ENCODE results near the gene CACNG8.

The CACNG8 gene

DNA sequence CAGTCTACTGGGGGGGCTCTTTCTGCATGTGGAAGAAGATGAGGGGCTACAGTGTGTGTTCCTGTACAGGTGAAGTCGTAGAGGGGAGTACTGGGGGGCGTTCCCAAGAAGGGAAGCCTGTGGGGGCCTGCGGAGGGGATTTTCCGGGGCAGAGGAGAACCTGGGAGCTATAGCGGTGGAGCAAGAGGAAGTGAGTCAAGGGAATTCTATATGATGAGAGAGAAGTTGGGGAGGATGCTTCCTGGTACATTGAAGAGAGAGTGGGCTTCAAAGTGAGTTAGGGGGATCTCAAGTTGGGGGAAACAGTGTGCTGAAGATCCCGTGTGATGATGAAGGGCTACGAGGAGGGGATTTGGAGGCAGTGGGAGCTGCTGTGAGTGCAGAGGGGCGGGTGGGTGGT lies 1.9 kb upstream of the CACNG8 start:
- in situ Hi-C loops (cut with HindIII; ENCODE audit: low sequenced_read_pairs), result no loop called here

DNA sequence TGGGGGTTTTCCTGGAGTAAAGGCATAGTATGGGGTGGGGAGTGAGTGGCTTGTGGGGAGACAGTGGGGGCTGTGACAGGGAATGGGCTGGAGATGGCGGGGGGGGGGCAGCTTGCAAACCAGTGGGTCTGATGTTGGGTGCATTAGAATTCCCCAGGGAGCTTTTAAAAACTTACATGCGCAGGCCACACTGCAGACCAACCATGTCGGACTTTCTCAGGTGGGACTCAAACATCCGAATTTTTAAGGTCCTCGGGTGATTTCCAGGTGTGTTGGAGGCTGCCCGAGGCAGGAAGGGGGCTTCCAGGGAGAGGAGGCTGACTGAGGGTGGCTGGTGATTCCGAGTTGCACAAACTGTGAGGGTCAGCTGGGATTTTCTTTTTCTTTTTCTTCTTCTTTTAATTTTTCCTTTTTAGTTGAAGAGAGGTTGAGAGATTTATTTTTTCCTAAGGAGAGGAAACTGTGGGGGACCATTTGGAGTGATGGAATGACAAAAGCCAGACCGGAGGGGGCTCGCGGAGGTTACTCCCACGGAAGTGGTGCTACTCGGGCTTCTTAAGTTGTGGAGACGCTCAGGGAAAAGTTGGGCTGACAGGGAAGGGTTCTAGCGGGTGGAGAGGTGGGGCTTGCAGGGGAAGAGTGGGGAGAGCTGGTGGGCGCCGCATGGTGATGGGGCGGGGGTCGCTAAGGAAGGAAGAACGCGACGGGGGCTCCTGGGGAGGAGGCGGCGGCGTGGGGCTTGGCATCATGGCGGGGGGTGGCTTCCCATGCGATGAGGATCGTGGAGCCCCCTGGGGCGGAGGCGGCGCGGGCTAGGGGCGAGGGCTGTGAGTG lies 997 bp upstream of the CACNG8 start:
- in situ Hi-C loops (cut with HindIII; ENCODE audit: low sequenced_read_pairs), result no loop called here

DNA sequence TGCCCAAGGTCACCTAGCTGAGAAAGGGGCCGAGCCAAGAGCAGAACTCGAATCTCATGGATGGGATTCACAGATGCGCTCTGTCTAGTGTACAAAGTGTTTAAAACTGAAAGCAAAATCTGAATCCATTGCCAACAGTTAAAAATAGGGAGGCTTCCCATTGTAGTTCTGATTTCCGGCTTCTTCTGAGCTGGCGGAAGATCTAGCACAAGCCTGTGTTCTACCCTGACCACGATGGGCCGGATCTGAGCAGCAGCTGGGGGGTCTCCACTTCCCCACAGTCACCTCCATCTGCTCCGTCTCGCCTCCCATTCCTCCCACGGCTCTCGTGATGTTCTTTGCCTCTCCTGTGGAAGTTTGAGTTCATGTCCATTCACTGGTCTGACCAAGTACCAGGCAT lies 2.4 kb downstream of the CACNG8 start:
- in situ Hi-C loops (cut with HindIII; ENCODE audit: low sequenced_read_pairs), result loop anchor here (5.0 kb wide), 1 partner anchor 72 kb away; no protein-coding TSS in a partner anchor

DNA sequence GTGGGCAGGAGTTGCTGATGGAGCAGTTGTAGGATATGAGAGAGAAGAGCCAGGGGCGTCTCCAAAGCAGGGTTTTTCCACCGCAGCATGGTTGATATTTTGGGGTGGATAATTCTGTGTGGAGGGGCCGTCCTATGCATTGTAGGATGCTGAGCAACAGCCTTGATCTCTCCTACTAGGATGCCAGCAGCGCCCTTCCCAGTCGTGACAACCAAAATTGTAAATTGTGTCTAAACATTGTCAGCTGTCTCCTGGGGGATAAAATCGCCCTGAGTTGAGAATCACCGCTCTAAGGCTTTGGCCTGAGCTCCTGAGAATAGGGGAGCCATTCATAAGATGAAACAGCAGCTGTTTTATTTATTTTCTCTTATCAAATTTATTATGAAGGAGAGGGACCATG lies 4.2 kb downstream of the CACNG8 start:
- in situ Hi-C loops (cut with HindIII; ENCODE audit: low sequenced_read_pairs), result loop anchor here (5.0 kb wide), 1 partner anchor 70 kb away; no protein-coding TSS in a partner anchor

DNA sequence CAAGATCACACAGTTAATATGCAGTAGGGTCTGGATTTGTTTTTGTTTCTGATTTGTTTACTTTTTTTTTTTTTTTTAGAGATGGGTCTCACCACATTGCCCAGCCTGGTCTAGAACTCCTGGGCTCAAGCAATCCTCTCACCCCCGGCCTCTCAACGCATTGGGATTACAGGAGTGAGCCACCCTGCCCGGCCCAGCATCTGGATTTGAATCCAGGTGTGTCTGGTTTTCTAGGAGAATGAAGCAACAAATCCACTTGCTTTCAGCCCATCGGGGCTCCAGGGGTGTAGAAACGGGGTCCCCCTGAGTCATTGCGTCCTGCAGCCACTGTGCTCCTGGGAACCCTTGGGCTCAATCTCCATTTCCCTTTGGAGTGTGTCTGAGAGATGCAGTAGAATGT lies 6.6 kb downstream of the CACNG8 start:
- in situ Hi-C loops (cut with HindIII; ENCODE audit: low sequenced_read_pairs), result loop anchor here (5.0 kb wide), 1 partner anchor 68 kb away; no protein-coding TSS in a partner anchor

DNA sequence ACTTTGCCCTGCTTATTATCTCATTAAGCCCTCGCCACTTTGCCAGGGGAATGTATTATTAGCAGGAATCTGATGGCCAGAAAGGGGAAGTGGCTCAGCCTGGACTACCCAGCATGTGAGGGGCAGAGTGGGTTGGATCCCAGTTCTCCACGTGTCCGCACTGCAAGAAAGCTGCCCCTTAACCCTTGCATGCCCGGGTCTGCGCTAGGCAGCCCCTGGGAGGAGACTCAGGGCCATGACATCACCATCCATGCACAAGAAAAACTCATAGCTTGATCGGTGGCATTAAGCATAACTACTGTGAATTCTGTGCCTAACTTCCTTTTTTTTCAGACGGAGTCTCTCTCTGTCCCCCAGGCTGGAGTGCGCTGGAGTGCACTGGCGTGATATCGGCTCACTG lies 8.9 kb downstream of the CACNG8 start:
- in situ Hi-C loops (cut with HindIII; ENCODE audit: low sequenced_read_pairs), result no loop called here

DNA sequence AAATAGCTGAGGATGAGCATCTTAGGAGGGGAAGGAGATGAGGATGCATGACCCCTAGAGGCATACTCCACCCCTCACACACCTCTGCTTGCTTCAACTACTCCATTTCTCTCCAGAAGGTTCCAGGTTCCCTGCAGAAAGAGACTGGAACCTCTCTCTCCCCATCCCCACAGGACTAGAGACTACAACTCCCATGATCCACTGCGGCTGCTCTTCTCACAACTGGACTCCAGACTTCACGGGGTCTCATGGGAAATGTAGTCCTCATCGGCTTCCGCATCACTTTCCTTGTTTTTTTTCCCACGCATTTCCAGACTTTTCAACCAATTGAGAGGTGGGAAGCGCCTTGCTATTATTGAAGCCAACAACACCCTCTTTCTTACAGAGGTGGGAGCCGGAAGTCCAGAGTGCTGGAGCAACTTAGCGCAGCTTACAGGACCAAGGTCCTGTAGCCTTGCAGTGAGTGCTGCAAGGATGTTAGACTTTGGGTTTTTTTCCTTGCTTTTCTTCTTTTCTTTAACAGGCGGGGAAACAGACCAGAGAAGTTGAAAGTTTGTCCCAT lies 14.8 kb downstream of the CACNG8 start:
- in situ Hi-C loops (cut with HindIII; ENCODE audit: low sequenced_read_pairs), result no loop called here

DNA sequence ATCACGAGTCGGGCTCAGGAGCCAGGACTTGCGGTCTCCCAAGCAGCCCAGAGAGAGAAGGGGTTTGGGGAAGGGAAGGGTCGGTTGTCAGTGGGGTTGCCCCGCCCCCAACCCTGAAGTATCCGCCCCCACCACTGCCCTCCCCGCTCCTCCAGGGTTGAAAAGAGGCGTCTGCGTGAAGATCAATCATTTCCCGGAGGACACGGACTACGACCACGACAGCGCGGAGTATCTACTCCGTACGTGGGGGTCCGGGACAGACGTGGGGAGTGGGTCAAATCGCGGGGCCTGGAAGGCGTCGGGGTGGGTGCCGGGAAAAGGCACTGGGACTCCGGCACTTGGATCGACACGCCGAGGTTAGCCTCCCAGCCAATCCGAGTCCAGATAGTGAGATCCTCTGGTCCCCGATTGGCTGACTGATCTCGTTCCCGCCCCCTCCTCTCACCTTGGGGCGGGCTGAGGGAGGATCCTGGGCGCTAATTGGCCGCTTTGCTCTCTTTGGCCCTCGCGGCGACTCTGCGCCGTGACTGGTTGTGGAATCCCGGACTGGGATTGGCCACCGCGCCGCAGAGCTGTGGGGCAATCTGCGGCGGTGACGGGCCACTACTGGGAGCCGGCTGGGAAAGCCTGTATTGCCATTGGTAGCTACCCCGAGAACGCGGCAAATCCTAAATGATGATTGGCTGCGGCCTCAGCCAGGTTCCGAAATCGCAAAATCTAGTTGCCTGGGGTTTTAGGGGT lies 15.4 kb downstream of the CACNG8 start:
- in situ Hi-C loops (cut with HindIII; ENCODE audit: low sequenced_read_pairs), result no loop called here

DNA sequence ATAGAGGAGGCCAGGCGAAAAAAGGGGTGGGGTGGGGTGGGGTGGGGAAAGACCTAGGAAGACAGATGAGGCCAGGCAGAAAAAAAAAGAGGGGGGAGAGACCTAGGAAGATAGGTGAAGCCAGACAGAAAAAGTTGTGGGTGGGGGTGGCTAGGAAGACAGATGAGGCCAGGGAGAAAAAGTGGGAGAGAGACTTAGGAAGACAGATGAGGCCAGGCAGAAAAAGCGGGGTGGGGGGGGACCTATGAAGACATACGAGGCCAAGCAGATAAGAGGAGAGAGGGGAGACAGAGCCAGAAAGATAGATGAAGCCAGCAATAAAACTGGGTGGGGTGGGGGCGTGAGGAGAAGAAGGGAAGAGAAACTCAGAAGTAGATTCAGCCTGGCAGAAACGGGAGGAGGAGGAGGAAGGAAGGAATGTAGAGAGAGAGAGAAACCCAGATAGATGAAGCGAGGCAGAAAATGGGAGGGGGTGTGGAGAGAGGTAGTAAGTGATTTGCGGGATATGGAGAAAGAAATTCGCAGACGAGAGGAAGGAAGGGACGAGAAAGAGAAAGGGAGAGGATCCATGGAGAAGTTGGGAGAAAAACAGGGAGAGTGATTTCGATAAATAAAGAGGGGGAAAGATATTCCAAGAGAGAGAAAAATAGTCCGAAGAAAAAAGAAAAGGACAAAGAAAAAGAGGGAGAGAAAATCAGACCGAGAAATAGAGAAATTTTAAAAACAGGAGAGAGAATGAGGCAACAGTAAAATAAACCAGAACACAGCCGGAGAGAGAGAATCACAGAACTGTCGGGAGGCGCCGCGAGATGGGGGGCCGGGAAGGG lies 16.5 kb downstream of the CACNG8 start:
- in situ Hi-C loops (cut with HindIII; ENCODE audit: low sequenced_read_pairs), result no loop called here

DNA sequence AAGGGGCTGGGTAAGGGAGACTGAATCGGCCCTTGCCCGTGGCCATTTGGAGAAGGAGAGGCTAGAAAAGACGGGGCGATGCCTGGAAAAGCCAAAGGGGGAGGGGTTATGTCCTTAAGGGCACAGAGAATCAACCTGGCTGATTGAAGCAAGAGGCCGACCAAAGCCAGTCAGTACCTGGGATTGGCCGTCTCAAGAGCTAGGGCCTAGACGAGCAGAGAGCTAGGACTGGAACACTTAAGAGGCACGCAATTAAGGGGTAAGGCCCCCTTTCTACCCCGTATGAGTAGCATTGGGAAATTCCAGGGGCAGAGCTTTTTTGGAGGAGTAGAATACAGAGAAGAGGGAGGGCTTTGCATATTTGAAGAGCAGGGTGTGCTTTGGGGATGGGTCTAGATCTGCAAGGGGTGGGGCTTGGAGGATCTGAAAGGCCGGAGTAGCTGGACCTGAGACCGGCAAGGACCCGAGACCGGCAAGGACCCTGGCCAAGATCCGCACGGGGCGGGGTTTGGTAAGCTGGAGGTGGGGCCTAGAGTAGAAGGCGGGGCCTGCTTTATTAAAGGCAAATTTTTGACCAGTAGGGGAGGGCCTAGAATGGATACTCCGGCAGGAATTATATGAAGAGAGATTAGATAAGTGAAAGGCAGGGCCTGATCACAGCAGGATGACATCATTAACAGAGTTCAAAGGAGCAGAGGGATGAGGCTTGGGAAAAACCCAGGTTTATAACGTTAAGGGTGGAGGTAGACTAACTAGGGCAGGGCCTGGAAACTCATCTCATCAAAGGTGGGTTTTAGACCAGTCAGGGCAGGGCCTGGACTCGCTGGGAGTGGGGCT lies 18.0 kb downstream of the CACNG8 start:
- in situ Hi-C loops (cut with HindIII; ENCODE audit: low sequenced_read_pairs), result no loop called here

DNA sequence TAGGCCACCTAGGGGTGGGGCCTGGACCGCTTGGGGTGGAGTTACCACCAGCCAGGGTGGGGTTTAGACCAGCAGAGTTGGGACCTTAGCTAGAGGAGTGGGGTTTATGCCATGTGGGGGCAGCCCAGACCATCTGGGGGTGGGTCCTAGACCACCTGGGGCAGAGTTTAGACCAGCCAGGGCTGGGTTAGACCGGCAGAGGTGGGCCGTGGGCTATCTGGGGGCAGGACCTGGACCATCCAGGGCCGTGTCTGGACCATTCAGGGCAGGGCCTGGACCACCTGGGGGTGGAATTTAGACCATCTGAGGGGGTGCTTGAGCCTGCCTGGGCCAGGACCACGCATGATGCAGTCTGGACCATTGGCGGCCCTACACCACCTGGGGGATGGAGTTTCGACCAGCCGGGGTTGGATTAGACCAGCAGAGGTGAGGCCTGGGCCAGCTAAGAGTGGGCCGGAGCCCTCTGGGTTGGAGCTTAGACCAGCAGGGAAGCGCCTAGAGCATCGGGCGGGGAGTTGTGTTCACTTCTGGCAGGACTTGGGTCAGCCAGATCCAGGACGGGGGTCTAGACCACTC lies 18.7 kb downstream of the CACNG8 start:
- in situ Hi-C loops (cut with HindIII; ENCODE audit: low sequenced_read_pairs), result no loop called here

DNA sequence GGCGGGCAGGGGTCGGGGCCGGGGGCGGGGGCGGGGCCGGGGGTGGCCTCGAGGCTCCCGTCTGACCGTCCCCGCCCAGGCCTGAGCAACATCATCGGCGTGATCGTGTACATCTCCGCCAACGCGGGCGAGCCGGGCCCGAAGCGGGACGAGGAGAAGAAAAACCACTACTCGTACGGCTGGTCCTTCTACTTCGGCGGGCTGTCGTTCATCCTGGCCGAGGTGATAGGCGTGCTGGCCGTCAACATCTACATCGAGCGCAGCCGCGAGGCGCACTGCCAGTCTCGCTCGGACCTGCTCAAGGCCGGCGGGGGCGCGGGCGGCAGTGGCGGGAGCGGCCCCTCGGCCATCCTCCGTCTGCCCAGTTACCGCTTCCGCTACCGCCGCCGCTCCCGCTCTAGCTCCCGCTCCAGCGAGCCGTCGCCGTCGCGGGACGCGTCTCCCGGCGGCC lies 19.3 kb downstream of the CACNG8 start:
- in situ Hi-C loops (cut with HindIII; ENCODE audit: low sequenced_read_pairs), result no loop called here

DNA sequence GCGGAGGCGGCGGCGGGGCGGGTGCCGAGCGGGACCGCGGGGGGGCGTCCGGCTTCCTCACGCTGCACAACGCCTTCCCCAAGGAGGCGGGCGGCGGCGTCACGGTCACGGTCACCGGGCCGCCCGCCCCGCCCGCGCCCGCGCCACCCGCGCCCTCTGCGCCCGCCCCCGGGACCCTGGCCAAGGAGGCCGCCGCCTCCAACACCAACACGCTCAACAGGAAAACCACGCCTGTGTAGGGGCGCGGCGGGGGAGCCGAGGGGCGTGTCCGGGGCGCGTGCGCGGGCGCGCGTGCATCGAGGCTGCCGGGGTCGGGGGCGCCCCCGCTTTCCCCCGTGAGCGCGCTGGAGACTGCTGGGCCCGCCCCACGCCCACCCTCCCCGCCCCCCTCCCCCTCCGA lies 19.9 kb downstream of the CACNG8 start:
- in situ Hi-C loops (cut with HindIII; ENCODE audit: low sequenced_read_pairs), result no loop called here

DNA sequence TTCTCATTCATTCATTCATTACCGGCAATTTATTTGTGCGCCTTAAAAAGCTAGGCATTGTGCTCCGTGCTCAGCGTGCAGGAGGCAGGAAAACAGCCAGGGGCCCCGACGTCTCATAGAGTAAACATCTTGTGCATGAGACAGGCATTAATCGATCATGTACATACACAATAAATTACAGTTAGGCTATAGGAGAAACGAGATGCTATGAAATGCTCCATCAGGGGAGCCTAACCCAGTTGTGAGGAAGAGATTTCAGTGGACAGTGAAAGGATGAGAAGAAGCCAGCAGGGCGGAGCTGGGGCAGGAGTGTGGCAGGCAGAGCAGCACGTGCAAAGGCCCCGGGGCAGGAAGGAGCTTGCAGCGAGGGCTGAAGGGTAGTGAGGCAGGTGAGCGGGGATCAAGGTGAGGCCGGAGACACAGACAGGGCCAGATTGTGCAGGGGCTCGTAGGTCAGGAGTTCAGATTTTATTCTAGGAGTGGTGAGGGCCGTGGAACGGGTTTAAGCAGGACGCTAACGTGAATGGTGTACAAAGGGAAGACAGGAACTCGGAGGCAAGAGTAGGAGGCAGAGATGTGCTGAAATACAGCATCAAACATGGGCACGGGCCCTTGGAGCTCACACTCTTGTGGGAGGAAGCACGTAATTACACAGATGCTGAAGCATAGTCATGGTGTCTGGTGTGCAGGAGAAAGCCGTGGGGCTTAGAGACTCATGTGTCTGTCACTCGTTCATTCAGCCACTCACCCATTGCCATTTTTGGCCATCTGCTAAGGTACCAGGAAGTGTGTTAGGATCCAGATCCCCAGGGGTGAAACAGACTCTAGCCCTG lies 20.9 kb downstream of the CACNG8 start:
- in situ Hi-C loops (cut with HindIII; ENCODE audit: low sequenced_read_pairs), result no loop called here

DNA sequence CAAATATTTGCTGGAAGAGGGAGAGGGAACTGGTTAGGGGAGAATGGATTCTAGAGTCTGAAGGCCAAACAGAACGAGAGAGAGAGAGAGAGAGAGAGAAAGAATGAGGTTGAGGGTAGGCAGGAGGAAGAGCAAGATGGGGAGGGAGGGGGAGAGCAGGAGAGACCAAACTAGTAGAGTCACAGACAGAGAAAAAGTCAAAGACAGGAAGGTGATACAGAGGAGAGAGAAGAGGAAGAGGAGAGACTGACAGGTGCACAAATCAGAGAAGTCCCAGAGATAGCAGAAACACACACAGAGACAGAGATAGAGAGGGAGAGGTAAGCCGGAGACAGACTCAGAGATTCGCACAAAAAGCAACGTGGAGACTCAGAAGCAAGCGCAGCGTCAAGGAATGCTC lies 23.1 kb downstream of the CACNG8 start:
- in situ Hi-C loops (cut with HindIII; ENCODE audit: low sequenced_read_pairs), result no loop called here

DNA sequence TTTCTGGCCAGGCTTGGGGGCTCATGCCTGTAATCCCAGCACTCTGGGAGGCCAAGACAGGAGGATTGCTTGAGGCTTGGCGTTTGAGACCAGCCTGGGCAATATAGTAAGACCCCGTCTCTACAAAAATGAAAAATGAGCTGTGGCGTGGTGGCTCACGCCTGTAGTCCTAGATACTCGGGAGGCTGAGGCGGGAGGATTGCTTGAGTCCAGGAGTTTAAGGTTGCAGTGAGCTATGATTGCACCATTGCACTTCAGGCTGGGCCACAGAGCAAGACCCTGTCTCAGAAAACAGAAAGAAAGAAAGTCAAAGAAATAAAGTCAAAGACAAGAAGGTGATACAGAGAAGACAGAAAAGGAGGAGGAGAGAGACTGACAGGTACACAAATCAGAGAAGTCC lies 26.2 kb downstream of the CACNG8 start:
- in situ Hi-C loops (cut with HindIII; ENCODE audit: low sequenced_read_pairs), result no loop called here

DNA sequence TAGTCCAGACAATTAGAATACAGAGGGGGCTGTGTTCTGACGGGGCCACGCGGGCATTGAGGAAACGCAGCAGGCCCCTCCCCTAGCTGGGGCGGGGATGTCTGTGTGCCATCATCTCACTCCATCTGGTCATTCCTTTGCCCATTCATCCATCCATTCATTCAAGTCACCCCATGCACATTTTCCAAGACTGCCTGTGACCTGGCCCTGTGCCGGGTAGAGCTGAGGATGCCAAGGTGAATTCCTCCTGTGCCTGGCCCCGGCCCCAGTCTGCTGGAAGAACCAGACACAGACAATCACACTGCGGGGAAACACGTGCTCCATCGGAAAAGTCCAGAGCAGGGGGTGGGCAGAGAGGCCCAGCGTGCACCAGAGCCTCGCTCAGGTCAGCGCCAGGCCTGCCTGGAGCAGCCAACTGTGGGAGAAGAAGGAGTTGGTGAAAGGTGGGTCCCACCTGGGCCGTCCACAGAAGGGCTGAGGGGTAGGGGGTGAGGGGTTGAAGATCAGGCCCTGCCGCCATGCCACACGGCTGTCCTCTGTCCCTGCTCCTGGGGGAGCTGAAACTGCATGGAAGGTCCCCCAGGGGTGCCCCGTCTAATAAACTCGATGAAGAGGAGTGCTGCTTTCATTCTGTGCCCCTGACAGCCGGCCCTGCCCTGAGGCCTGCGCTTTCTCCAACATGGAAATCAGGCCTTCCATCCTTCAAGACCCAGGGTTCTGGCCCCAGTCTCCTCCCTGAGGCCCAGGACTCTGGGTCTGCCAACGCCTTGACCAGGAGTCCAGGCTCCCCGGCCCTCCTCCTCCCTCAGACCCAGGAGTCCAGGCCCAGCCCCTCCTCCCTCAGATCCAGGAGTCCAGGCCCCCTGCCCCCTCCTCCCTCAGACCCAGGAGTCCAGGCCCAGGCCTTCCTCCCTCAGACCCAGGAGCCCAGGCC lies 27.1 kb downstream of the CACNG8 start:
- in situ Hi-C loops (cut with HindIII; ENCODE audit: low sequenced_read_pairs), result no loop called here

Measured in endothelial cell of hepatic sinusoid (primary cell).